Measurements from ENCODE around the gene PRAME.

GRCh38 chr22:22593250-22593649, 34.2 kb upstream of the PRAME start:
- no peak for TF ChIP-seq CTCF (IDR thresholded peaks at IDR 0.05; ENCODE audit: extremely low read depth in 1 of 2, insufficient read depth in 1 of 2, low read depth in 1 of 2, low read length in 2 of 2)
- TF ChIP-seq POLR2AphosphoS5 (IDR thresholded peaks at IDR 0.05; ENCODE audit: insufficient read depth, low read depth, low read length): no peak
- TF ChIP-seq POLR2A (IDR thresholded peaks at IDR 0.05; ENCODE audit: low read depth, low read length): no peak
- TF ChIP-seq MYC (IDR thresholded peaks at IDR 0.05; ENCODE audit: low read depth, low read length): no peak

All from endothelial cell of umbilical vein (primary cell).